ENCODE results near the gene NFATC1.
"Not testable (repeated sequence)": the region's sequence is repeated elsewhere in the genome, so short reads cannot be mapped to it uniquely, and the experiment has no call there.

NFATC1 gene

GRCh38 chr18:79375441-79376154, 20.1 kb upstream of the NFATC1 start:
- no peak for DNase-seq (ENCODE audit: low read depth in 2 of 2)

DNA sequence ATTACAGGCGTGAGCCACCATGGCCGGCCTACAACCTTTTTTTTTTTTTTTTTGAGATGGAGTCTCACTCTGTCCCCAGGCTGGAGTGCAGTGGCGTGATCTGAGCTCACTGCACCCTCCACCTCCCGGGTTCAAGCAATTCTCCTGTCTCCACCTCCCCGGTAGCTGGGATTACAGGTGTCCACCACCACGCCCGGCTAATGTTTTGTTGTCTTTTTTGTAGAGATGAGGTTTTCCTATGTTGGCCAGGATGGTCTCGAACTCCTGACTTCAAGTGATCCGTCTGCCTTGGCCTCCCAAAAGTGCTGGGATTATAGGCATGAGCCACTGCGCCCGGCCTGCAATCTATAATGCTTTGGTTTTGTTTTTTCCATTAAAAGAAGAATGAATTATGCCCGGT, 19.1 kb upstream of the NFATC1 start:
- not testable (repeated sequence) for DNase-seq (ENCODE audit: low read depth in 2 of 2)

- no peak for DNase-seq (ENCODE audit: low read depth in 2 of 2)
These were observed 18.4 kb upstream of the NFATC1 start for GRCh38 chr18:79377187-79377891.

GRCh38 chr18:79378536-79379250, 17.0 kb upstream of the NFATC1 start:
- peak; percentile 64 to 68 for DNase-seq (ENCODE audit: low read depth in 2 of 2)

- no peak for DNase-seq (ENCODE audit: low read depth in 2 of 2)
These were observed 16.4 kb upstream of the NFATC1 start for GRCh38 chr18:79379251-79379905.

- DNase-seq (ENCODE audit: low read depth in 2 of 2), result no peak
These were observed 15.6 kb upstream of the NFATC1 start for GRCh38 chr18:79379931-79380815.

DNA sequence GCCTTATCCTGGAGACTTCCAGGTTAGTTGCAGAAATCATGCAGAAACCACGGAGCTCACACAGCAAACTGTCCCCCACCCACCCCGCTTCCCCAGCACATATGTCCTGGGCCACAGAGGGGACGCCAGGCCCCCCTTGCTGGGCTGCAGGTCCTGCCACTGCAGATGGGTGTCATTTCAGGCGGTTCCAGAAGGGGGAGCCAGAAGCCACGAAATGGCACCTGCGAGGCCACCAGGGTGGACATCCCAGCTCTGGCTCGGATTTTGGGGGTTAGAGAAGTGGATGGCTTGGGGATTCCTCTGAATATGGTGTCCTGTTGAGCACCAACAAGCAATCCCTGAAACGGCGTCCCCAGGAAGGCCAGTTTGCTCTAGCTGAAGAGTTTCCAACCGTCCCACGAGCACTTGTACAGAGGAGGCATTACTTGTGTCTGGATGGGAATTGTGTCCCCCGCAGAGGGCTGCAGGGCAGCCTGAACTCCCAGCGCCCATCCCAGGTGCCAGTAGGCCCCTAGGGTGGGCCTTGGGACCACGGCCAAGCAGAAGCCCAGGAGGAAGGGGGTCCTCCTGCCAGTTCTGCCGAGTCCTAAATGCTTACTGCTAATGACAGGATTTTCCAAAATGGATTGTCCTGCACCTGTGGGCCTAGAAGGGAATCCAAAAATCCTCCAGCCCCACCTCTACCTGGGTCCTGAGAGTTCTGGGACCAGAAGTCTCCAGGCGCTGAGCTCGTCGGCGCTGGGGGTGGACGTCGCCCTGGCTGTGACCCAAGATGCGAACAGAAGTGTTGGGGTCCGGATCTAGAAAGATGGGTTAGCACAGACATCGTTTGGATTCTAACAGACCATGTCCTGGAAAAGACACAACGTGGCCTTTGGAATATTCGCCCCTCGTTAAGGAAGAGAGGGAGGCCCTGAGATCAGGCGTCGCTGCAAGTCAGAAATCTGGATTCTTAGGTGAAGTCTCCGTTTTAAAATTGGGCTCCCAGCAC, 14.6 kb upstream of the NFATC1 start:
- peak in 1 of 2 donors; percentile 73 for DNase-seq (ENCODE audit: low read depth in 2 of 2)

DNA sequence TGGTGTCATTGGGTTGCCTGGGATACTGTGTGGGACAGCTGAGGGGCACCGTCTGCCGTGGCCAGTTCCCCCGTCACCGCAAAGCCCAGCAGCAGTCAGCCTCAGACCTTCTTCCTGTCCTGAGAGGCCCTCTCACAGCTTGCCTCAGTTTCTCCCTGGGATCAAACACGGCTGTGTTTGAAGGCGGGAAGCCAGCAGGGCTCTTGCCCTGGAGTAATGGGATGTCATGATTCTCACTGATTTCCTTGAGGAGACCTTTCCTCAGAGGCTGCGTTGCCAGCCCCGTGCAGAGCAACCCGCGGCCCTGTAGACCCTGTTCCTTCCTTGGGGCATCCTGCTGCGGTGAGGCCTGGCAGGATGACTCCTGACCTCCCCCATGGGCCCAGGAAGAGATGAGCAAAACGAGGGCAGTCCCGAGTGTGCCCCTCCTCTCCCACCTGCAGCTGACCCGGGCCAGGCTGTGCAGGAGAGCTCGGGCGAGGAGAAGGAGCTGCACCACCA, 13.9 kb upstream of the NFATC1 start:
- no peak for DNase-seq (ENCODE audit: low read depth in 2 of 2)

GRCh38 chr18:79382681-79383387, 12.9 kb upstream of the NFATC1 start:
- DNase-seq (ENCODE audit: low read depth in 2 of 2), result no peak

GRCh38 chr18:79383388-79384056, 12.2 kb upstream of the NFATC1 start:
- DNase-seq (ENCODE audit: low read depth in 2 of 2), result no peak

DNA sequence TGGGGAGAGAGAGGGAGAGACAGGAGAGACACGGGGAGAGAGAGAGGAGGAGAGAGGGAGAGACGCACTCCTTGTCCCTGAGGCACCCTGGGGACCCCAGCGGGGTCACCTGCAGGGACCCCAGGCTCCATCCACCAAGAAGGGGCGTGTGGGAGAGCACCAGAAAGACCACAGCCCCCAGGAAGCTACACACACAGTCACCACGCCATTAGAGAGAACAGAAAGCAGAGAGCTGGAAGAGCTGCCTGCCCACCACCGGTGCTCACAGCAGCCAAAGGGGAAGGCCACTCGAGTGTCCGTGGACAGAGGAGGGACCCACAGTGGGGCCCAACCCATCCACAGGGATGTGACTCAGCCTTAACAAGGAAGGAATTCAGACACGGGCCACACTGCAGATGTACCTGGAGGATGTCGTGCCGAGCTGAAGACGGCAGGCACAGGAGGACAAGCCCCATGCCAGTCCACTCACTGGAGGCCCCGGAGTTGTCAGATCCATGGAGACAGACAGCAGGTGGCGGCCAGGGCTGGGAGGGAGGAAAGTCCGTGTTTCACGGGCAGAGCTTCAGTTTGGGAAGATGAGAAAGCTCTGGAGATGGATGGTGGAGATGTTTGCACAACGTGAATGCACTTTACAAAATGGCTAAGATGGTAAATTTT, 11.5 kb upstream of the NFATC1 start:
- no peak for DNase-seq (ENCODE audit: low read depth in 2 of 2)

- no peak for DNase-seq (ENCODE audit: low read depth in 2 of 2)
These were observed 10.9 kb upstream of the NFATC1 start for GRCh38 chr18:79384834-79385233.

DNA sequence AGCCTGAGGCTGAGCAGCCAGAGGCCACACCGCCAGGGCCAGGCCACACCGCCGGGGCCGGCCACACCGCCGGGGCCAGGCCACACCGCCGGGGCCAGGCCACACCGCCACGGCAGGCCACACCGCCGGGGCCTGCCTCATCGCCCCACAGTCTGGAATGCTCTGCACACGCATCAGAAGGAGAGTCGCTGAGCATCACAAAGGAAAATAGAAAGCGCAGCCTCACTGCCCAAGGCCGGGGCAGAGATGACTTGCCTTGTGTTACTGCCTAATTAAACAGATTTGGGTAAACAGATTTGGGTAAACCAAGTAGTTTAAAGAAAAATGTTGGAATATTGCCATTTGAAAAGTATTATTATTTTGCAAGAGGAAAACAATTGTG, 10.4 kb upstream of the NFATC1 start:
- DNase-seq (ENCODE audit: low read depth in 2 of 2), result no peak

DNA sequence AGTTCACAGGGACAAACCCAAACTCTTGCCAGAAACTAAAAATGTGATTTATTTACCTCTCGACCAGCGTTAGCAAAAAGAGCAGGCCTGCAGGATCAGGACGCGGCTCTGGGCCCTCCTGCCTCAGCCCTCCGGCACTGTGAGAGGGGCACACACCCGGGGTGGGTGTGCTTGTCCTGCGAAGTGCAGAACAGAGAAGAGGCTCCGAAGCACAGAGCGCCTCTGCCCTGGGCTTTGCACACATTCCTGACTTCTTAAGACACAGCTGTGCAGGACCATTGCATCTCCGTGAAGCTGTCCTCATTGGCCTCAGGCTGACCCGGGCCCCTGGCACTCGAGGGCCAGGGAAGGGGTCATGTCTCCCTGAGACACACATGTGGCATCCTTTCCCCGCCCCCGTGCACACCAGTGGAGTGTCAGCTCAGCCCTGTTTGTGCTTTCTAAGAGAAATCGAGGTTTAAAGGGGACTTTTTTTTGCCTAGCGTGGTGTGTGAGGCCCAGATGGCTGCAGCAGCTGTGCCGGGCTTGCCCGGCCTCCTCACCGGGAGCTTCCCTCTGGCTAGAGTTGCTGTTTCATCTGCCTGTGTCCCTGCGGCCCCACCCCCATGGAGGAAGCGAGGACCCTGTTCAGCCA, 9.9 kb upstream of the NFATC1 start:
- DNase-seq (ENCODE audit: low read depth in 2 of 2), result no peak

DNA sequence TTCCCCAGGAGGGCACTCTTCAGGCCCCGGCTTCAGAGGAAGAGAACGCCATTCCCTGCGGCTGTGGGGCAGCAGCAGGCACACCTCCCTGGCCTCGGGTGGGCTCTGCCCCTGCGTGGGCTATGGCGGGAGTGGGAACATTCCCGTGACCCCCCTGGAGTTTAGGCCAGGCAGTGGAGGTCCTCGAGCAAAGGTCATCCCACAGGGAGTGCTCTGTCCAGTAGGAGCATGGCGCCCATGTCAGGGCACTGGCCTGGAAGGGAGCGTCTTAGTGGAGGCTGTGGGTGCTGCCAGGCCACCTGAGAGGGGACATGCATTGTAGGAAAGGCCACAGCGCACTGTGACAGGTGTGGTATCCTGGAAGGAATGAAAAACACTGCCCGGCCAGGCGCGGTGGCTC, 9.2 kb upstream of the NFATC1 start:
- DNase-seq (ENCODE audit: low read depth in 2 of 2), result no peak

DNA sequence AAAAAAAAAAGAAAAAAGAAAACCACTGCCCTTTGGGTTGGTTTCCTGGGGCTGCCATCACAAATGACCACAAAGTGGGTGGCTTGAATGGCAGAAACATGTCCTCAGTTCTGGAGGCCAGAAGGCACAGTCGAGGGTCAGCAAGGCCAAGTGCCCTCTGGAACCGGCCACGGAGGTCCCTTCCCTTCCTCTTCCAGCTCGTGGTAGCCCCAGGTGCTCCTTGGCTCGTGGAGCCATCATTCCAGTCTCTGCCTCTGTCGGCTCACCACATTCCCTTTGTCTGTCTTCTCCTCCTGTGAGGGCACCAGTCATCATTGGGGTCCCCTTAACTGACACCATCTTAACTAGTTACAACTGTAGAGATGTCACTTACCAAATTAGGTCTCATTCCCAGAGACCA, 8.5 kb upstream of the NFATC1 start:
- no peak for DNase-seq (ENCODE audit: low read depth in 2 of 2)

- DNase-seq (ENCODE audit: low read depth in 2 of 2), result no peak
These were observed 8.1 kb upstream of the NFATC1 start for GRCh38 chr18:79387615-79388014.

DNA sequence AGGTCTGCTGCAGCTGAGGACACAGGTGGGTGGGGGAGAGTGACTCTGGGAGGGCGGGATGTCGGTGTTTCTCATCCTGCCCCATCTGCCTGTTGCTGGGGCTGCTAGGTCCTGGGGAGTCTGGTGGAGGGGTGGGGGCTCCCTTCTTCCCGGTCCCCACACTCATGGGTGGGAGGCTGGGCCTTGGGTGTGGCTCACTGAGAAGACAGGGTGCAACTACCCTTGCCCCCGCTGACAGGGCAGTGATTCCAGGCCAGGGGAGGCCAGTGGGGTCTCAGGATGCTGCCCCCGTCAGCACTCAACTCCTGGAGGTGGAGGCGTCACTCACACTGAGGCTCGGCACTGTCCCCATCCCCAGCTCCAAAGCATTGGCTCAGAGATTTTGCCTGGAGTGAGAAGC, 7.7 kb upstream of the NFATC1 start:
- no peak for DNase-seq (ENCODE audit: low read depth in 2 of 2)

Data from stimulated activated CD4-positive, alpha-beta T cell treated with anti-CD3 and anti-CD28 coated beads, Interleukin-1b, Interleukin-23, amount 100 ng/mL, for 1 hour (primary cell).